HEK293 (cell line): Measurements from ENCODE around the gene CLASRP.

Experiments
- HOXA7 ChIP-seq: sonication (generic); formaldehyde crosslinking; IDR thresholded peaks from 2 replicates; pipeline ENCODE4 v1.8.1; 2022; ENCODE audit warnings: missing genetic modification reagents, borderline replicate concordance
- IKZF3 ChIP-seq: fragments of 450-650 bp; IDR thresholded peaks from 2 replicates; pipeline ENCODE4 v1.5.0; 2018; ENCODE audit warnings: missing biosample characterization, mild to moderate bottlenecking, missing genetic modification characterization, moderate library complexity
- KLF1 ChIP-seq: fragments of 450-650 bp; formaldehyde crosslinking; IDR thresholded peaks from 2 replicates; pipeline ENCODE4 v1.5.1; 2016; ENCODE audit warnings: missing biosample characterization, missing genetic modification characterization
- KLF8 ChIP-seq: fragments of 450-650 bp; formaldehyde crosslinking; IDR thresholded peaks from 2 replicates; pipeline ENCODE4 v1.5.1; 2016; ENCODE audit warnings: missing biosample characterization, missing genetic modification characterization
- OVOL3 ChIP-seq: fragments of 450-650 bp; formaldehyde crosslinking; IDR thresholded peaks from 2 replicates; pipeline ENCODE4 v1.5.1; 2016; ENCODE audit warnings: missing biosample characterization, missing genetic modification characterization
- PRDM1 ChIP-seq: fragments of 450-650 bp; formaldehyde crosslinking; IDR thresholded peaks from 2 replicates; pipeline ENCODE4; 2016; ENCODE audit warnings: missing biosample characterization, missing genetic modification characterization
- SCRT2 ChIP-seq: fragments of 450-650 bp; formaldehyde crosslinking; IDR thresholded peaks from 2 replicates; pipeline ENCODE4 v1.5.1; 2016; ENCODE audit warnings: missing biosample characterization, missing genetic modification characterization
- YY2 ChIP-seq: fragments of 450-650 bp; formaldehyde crosslinking; IDR thresholded peaks from 2 replicates; pipeline ENCODE4 v1.5.1; 2016; ENCODE audit warnings: missing biosample characterization, missing genetic modification characterization
- ZBTB7A ChIP-seq: fragments of 450-650 bp; formaldehyde crosslinking; IDR thresholded peaks from 2 replicates; pipeline ENCODE4 v1.5.1; 2016; ENCODE audit warnings: low read depth, missing biosample characterization, missing genetic modification characterization
- ZBTB8A ChIP-seq: fragments of 450-650 bp; formaldehyde crosslinking; IDR thresholded peaks from 2 replicates; pipeline ENCODE4 v1.5.1; 2016; ENCODE audit warnings: missing biosample characterization, missing genetic modification characterization
- ZNF112 ChIP-seq: fragments of 450-650 bp; formaldehyde crosslinking; IDR thresholded peaks from 2 replicates; pipeline ENCODE4 v1.5.0; 2017; ENCODE audit warnings: missing biosample characterization, missing genetic modification characterization
- ZNF132 ChIP-seq: fragments of 450-650 bp; formaldehyde crosslinking; IDR thresholded peaks from 2 replicates; pipeline ENCODE4 v1.5.1; 2017; ENCODE audit warnings: missing biosample characterization, missing genetic modification characterization, borderline replicate concordance
- ZNF146 ChIP-seq: fragments of 450-650 bp; formaldehyde crosslinking; IDR thresholded peaks from 2 replicates; pipeline ENCODE4 v1.5.1; 2016; ENCODE audit warnings: missing biosample characterization, missing genetic modification characterization
- ZNF184 ChIP-seq: fragments of 450-650 bp; IDR thresholded peaks from 2 replicates; pipeline ENCODE4 v1.5.1; 2018; ENCODE audit warnings: missing biosample characterization, mild to moderate bottlenecking, missing genetic modification characterization
- ZNF19 ChIP-seq: fragments of 450-650 bp; formaldehyde crosslinking; IDR thresholded peaks from 2 replicates; pipeline ENCODE4; 2016; ENCODE audit warnings: missing biosample characterization, missing genetic modification characterization, low read depth
- ZNF335 ChIP-seq: fragments of 450-650 bp; formaldehyde crosslinking; conservative IDR thresholded peaks from 2 replicates; pipeline ENCODE4 v1.5.1; 2016; ENCODE audit warnings: missing biosample characterization, missing genetic modification characterization
- ZNF366 ChIP-seq: fragments of 450-650 bp; formaldehyde crosslinking; conservative IDR thresholded peaks from 2 replicates; pipeline ENCODE4 v1.5.1; 2016; ENCODE audit warnings: missing biosample characterization, missing genetic modification characterization
- ZNF423 ChIP-seq: fragments of 450-650 bp; formaldehyde crosslinking; IDR thresholded peaks from 2 replicates; pipeline ENCODE4 v1.5.1; 2016; ENCODE audit warnings: missing biosample characterization, missing genetic modification characterization
- ZNF473 ChIP-seq: fragments of 450-650 bp; formaldehyde crosslinking; IDR thresholded peaks from 2 replicates; pipeline ENCODE4 v1.5.1; 2017; ENCODE audit warnings: missing biosample characterization, missing genetic modification characterization
- ZNF707 ChIP-seq: fragments of 450-650 bp; formaldehyde crosslinking; IDR thresholded peaks from 2 replicates; pipeline ENCODE4 v1.5.1; 2016; ENCODE audit warnings: missing biosample characterization, missing genetic modification characterization
- ZNF837 ChIP-seq: fragments of 450-650 bp; formaldehyde crosslinking; IDR thresholded peaks from 2 replicates; pipeline ENCODE4 v1.5.1; 2016; ENCODE audit warnings: missing biosample characterization, missing genetic modification characterization
- TF ChIP-seq, protein P1 (sequence below): fragments of 450-650 bp; formaldehyde crosslinking; conservative IDR thresholded peaks from 2 replicates; pipeline ENCODE4 v1.5.1; 2016; ENCODE audit warnings: low read depth, missing biosample characterization, missing genetic modification characterization
- TF ChIP-seq, protein P2 (sequence below): fragments of 450-650 bp; formaldehyde crosslinking; IDR thresholded peaks from 2 replicates; pipeline ENCODE4 v1.5.1; 2016; ENCODE audit warnings: missing biosample characterization, missing genetic modification characterization, low read depth

CLASRP gene

DNA sequence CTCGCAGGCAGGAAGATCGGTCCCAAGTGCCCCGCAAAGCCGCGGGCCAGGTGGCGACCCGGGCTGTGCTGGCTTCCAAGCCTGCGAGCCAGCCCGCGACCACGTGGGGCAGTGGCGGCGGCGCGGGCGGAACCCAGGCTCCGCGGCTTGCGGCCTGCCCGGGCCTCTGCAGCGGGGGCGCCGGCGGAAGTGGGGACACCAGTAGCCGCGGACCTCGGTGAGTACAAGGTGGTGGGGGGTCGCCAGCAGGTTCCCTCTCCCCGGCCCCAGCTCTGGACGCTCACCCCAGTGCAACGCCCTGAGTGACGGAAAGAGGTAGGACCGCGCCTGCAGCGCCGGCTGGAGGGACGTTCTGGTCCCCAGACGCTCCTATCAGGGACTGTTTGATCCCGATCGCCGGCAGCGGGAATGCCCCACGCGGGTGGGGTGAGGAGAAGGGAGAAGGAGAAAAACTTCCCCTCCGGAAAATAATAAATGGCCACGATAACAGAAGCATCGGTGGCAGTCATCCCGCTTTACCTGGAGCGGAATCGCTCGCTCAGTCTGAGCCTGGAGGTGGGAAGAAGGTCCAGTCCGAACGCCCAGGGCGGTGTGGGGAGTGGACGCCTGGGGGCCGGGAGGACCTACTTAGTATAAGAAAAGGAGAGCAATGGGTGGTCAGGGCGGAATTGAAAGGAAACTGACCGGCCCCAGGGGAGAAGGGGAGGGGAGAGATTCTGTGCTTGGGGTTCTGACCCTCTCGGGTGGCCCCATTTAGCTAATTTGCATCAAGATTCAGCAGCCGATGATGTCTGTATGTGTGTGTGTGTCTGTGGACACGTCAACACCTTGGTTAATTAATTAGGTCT lies 40.4 kb downstream of the CLASRP start, which contains the start of gene GEMIN7 (continued):
- TF ChIP-seq, protein P1, sequence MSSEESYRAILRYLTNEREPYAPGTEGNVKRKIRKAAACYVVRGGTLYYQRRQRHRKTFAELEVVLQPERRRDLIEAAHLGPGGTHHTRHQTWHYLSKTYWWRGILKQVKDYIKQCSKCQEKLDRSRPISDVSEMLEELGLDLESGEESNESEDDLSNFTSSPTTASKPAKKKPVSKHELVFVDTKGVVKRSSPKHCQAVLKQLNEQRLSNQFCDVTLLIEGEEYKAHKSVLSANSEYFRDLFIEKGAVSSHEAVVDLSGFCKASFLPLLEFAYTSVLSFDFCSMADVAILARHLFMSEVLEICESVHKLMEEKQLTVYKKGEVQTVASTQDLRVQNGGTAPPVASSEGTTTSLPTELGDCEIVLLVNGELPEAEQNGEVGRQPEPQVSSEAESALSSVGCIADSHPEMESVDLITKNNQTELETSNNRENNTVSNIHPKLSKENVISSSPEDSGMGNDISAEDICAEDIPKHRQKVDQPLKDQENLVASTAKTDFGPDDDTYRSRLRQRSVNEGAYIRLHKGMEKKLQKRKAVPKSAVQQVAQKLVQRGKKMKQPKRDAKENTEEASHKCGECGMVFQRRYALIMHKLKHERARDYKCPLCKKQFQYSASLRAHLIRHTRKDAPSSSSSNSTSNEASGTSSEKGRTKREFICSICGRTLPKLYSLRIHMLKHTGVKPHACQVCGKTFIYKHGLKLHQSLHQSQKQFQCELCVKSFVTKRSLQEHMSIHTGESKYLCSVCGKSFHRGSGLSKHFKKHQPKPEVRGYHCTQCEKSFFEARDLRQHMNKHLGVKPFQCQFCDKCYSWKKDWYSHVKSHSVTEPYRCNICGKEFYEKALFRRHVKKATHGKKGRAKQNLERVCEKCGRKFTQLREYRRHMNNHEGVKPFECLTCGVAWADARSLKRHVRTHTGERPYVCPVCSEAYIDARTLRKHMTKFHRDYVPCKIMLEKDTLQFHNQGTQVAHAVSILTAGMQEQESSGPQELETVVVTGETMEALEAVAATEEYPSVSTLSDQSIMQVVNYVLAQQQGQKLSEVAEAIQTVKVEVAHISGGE (tag by site-specific recombination) = peak; percentile 99
- TF ChIP-seq PRDM1 (tag by site-specific recombination) = no peak
- no peak for TF ChIP-seq ZNF473 (tag by site-specific recombination)
- TF ChIP-seq ZNF423 = no peak
- TF ChIP-seq KLF1 (tag by site-specific recombination) = peak; percentile 13; the same call in 1 of the 2 replicates
- TF ChIP-seq ZBTB8A = no peak
- 0 out of 2 replicates have a peak, but pooled peaks have one; percentile 28 for TF ChIP-seq HOXA7
- TF ChIP-seq ZBTB7A (tag by site-specific recombination) = peak; percentile 82
- no peak for TF ChIP-seq ZNF19 (tag by site-specific recombination)
- no peak for TF ChIP-seq ZNF132 (tag by site-specific recombination)
- TF ChIP-seq OVOL3 (tag by site-specific recombination) = no peak
- TF ChIP-seq ZNF112 = no peak
- no peak for TF ChIP-seq ZNF146 (tag by site-specific recombination)
- TF ChIP-seq ZNF837 (tag by site-specific recombination) = no peak
- TF ChIP-seq, protein P2, sequence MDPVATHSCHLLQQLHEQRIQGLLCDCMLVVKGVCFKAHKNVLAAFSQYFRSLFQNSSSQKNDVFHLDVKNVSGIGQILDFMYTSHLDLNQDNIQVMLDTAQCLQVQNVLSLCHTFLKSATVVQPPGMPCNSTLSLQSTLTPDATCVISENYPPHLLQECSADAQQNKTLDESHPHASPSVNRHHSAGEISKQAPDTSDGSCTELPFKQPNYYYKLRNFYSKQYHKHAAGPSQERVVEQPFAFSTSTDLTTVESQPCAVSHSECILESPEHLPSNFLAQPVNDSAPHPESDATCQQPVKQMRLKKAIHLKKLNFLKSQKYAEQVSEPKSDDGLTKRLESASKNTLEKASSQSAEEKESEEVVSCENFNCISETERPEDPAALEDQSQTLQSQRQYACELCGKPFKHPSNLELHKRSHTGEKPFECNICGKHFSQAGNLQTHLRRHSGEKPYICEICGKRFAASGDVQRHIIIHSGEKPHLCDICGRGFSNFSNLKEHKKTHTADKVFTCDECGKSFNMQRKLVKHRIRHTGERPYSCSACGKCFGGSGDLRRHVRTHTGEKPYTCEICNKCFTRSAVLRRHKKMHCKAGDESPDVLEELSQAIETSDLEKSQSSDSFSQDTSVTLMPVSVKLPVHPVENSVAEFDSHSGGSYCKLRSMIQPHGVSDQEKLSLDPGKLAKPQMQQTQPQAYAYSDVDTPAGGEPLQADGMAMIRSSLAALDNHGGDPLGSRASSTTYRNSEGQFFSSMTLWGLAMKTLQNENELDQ = no peak
- TF ChIP-seq ZNF366 (tag by site-specific recombination) = no peak; the same call in 1 of the 2 replicates
- peak; percentile 70; the same call in 1 of the 2 replicates for TF ChIP-seq KLF8 (tag by site-specific recombination)
- peak; percentile 18; the same call in 1 of the 2 replicates for TF ChIP-seq SCRT2
- TF ChIP-seq YY2 = peak; percentile 53
- no peak for TF ChIP-seq ZNF707 (tag by site-specific recombination)
- peak; percentile 53; the same call in 1 of the 2 replicates for TF ChIP-seq ZNF184 (tag by site-specific recombination)
- TF ChIP-seq ZNF335 (tag by site-specific recombination) = peak; percentile 73
- peak; percentile 82 for TF ChIP-seq IKZF3 (tag by site-specific recombination)
